GM12872 (cell line): Measurements from ENCODE around the gene NCAM1.

ENCODE experiments used
- TF ChIP-seq, protein P1 (sequence below): IDR thresholded peaks from 3 replicates; pipeline ENCODE4 v1.5.1; 2011; ENCODE audit warnings: low read depth, mild to moderate bottlenecking, low read length, moderate library complexity; ENCODE audit not compliant: insufficient read depth

Gene NCAM1

DNA sequence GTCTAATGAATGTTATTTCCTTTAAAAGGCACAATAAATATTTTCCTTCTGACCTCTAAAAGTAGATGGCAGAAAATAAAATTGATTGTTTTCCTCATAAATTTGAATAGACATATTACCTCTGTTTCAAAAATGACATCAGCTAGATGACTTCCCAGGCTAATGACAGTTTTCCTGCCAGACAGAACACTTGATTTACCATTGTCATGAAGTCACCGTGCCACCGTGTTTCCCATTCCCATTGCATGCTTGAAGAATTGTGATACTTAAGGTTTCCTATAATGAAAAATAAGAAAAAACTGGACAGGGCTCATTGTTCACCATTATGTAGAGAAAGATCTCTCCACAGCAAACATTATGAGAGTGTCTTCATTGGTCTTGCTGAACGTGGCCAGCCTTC lies 151.1 kb downstream of the NCAM1 start:
- TF ChIP-seq, protein P1, sequence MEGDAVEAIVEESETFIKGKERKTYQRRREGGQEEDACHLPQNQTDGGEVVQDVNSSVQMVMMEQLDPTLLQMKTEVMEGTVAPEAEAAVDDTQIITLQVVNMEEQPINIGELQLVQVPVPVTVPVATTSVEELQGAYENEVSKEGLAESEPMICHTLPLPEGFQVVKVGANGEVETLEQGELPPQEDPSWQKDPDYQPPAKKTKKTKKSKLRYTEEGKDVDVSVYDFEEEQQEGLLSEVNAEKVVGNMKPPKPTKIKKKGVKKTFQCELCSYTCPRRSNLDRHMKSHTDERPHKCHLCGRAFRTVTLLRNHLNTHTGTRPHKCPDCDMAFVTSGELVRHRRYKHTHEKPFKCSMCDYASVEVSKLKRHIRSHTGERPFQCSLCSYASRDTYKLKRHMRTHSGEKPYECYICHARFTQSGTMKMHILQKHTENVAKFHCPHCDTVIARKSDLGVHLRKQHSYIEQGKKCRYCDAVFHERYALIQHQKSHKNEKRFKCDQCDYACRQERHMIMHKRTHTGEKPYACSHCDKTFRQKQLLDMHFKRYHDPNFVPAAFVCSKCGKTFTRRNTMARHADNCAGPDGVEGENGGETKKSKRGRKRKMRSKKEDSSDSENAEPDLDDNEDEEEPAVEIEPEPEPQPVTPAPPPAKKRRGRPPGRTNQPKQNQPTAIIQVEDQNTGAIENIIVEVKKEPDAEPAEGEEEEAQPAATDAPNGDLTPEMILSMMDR: no peak

GRCh38 chr11:113113801-113114704 lies 152.8 kb downstream of the NCAM1 start:
- TF ChIP-seq, protein P1: peak; percentile 68

GRCh38 chr11:113114705-113115027 lies 153.4 kb downstream of the NCAM1 start:
- TF ChIP-seq, protein P1: no peak

- TF ChIP-seq, protein P1: no peak
Measured at GRCh38 chr11:113118104-113118503, 156.9 kb downstream of the NCAM1 start.

DNA sequence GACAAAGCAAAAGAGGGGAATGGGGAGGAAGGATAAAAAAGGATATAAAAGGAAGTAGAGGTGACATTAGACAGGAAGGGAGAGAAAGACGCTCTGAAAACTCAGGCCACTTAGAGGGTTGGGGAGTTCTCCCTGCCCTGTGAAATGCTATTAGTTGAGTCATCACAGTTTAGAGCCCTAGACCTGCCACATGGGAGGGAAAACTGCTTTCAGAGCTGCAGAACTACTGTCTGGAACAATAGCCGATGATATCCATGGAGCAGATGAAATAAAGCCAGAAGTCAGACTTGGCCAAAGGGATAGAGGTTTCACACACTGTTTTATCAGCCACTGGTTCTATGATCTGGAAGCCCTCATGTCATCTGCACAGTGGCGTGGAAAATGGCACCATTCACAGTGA lies 157.9 kb downstream of the NCAM1 start:
- TF ChIP-seq, protein P1: no peak

GRCh38 chr11:113119966-113120736 lies 158.9 kb downstream of the NCAM1 start:
- TF ChIP-seq, protein P1: no peak

DNA sequence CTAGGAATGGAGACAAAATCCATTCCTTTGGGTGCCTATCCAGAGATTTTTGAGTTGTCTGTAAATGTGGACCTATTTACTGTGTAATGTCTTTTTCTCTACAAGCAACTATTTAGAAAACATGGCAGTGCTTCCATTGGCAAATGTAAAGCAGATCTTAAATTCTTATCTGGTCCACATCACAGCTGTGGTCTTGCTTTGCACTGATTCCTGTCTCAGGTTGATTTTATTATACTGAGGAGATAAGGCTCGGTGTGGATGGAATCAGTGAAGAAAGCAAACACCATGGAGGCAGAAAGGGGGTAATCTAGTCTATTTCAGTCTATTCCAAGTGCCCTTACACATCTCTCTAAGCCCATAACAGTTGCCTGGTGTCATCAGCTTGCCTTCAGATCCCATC lies 160.5 kb downstream of the NCAM1 start:
- TF ChIP-seq, protein P1: no peak
